GM10266 (cell line): ENCODE results near the gene WWTR1.

Experiments used
- DNase-seq: peaks from one replicate; pipeline ENCODE4 v3.0.0; 2012; ENCODE audit errors: extremely low spot score
- TF ChIP-seq, protein P1 (sequence below): IDR thresholded peaks from 2 replicates; pipeline ENCODE4 v1.5.1; 2012; ENCODE audit warnings: mild to moderate bottlenecking, low read depth; ENCODE audit not compliant: control insufficient read depth, insufficient read depth; ENCODE audit errors: missing control alignments

Gene WWTR1

GRCh38 chr3:149647285-149647684, 10.5 kb downstream of the WWTR1 start:
- DNase-seq: no peak
- TF ChIP-seq, protein P1, sequence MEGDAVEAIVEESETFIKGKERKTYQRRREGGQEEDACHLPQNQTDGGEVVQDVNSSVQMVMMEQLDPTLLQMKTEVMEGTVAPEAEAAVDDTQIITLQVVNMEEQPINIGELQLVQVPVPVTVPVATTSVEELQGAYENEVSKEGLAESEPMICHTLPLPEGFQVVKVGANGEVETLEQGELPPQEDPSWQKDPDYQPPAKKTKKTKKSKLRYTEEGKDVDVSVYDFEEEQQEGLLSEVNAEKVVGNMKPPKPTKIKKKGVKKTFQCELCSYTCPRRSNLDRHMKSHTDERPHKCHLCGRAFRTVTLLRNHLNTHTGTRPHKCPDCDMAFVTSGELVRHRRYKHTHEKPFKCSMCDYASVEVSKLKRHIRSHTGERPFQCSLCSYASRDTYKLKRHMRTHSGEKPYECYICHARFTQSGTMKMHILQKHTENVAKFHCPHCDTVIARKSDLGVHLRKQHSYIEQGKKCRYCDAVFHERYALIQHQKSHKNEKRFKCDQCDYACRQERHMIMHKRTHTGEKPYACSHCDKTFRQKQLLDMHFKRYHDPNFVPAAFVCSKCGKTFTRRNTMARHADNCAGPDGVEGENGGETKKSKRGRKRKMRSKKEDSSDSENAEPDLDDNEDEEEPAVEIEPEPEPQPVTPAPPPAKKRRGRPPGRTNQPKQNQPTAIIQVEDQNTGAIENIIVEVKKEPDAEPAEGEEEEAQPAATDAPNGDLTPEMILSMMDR: no peak

DNA sequence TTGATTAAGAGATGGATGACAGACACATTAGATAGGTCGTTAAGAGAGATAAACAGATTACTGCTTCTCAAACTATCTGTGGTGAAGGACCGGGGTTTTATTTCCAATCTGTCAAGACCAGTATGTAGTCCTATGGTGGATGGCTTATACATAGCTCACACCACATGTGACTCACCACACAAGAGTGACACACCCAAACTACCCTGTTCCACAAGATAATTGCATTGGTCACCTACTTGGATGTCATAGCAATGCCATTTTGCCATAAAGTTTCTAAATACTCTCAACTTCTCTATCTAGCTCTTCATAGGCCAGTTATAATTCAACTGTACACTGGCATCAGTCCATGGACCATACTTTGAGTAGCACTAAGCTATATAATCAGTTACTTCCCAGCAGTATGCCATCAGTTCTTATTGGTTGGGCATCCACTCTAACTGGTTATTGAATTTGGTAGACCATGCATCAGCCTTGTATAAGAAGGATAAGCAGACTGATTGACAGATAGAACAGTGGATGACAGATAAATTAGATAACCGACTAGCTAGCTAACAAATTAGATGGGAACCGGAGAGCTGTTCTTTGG, 11.6 kb downstream of the WWTR1 start:
- TF ChIP-seq, protein P1: no peak

GRCh38 chr3:149643963-149644362, 13.9 kb downstream of the WWTR1 start:
- no peak for DNase-seq
- TF ChIP-seq, protein P1: no peak

More for the DNA sequence above, 11.6 kb downstream of the WWTR1 start:
- no peak for DNase-seq

- TF ChIP-seq, protein P1: no peak
- DNase-seq: no peak
Observed at GRCh38 chr3:149643482-149643798, 14.4 kb downstream of the WWTR1 start.

DNA sequence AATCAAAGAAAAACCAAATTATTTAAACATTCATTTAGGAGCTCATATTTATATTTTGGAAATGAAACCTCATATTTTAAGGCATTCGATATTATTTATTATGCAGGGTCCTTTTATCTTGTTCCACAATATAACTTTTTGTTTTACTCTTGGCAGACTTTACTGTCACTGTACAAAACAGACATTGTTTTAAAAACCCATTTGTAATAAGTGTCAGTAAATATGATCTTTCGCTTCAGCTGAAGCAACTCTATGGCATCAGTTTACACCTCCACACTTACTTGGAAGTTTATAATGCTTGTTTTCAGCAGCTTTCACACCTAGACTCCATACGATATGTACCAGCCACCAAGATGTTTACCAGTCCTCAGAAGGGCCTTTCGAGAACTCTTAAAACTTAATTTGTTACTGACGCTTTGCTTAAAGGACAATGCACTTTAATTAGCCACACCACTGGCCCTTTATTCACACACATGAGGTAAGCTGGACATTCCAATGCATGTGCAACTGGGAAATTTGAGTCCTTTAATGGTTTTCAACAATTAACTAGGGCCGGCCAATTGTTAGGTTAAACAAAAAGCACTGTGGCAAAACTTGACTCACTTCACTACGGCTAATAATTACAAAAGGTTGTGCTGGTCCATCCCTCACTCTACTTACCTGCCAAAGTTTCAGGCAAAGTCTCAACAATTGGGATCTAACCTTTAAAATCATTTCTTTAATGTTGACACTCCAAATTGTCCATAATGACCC, 16.7 kb downstream of the WWTR1 start:
- DNase-seq: no peak
- TF ChIP-seq, protein P1: no peak

DNA sequence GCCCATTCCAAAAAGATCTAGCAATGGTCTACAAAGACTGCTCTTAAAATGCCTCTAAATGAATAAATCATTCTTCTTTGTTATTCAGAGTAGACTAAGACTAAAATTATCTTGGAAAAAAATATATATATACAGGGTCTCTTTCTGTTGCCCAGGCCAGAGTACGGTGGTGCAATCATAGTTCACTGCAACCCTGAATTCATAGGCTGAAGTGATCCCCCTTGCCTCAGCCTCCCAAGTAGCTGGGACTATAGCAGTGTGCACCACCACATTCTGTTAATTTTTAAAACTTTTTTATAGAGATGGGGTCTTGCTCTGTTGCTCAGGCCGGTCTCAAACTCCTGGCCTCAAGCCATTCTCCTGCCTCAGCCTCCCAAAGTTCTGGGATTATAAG, 18.7 kb downstream of the WWTR1 start:
- no peak for DNase-seq
- TF ChIP-seq, protein P1: no peak
